ENCODE measurements around the gene DISC1. TPM values are rescaled to one million over a fixed set of nuclear protein-coding genes. Genes with fewer than 3 reads are reported as not detected.

The DISC1 gene
- total and polyA plus RNA-seq, 2 donors (not counting 3 experiments of a cell fraction or from before 2014, with no cell fraction given): 3.3 to 14.7 TPM

- Histone ChIP-seq H3K27ac (ENCODE audit: insufficient read depth, low read depth, low read length) (no peak overlapping the region), H4K20me1 (replicated peaks; ENCODE audit: control insufficient read depth, extremely low read depth, insufficient read depth, low read length) (no peaks in the 10 kb centered on the region), H3K4me1 (ENCODE audit: control insufficient read depth, extremely low read depth, insufficient read depth, low read length) (no peaks in the 10 kb centered on the region), H2AFZ (ENCODE audit: low read depth, low read length) (no peak overlapping the region), H3K9ac (replicated peaks; ENCODE audit: extremely low read depth, insufficient read depth, low read length) (no peak overlapping the region), H3K9me3 (replicated peaks; ENCODE audit: control insufficient read depth, insufficient read depth, low read length) (no peaks in the 10 kb centered on the region), H3K79me2 (ENCODE audit: control insufficient read depth, insufficient read depth, low read length) (no peaks in the 10 kb centered on the region), H3K9me1 (replicated peaks; ENCODE audit: control insufficient read depth, extremely low read depth, insufficient read depth, low read length) (no peaks in the 10 kb centered on the region), H3K4me3 (replicated peaks in 1 of 3; ENCODE audit: insufficient read depth in 1 of 3, low read depth in 1 of 3, low read length in 3 of 3) (no peak overlapping the region), H3K36me3 (ENCODE audit: control insufficient read depth in 2 of 2, extremely low read depth in 1 of 2, insufficient read depth in 2 of 2, low read length in 2 of 2) (no peaks in the 10 kb centered on the region), H3K4me2 (ENCODE audit: insufficient read depth, low read length) (no peak overlapping the region), H3K27me3 (ENCODE audit: control insufficient read depth in 2 of 2, insufficient read depth in 2 of 2, low read length in 2 of 2) (no peaks in the 10 kb centered on the region)
- intact Hi-C loops (cut with micrococcal nuclease): no loop called here
- ChIA-PET POLR2A (no interaction called here), CTCF (no interaction called here)
- no peak for TF ChIP-seq MYC (IDR thresholded peaks at IDR 0.05; ENCODE audit: low read depth, low read length)
- TF ChIP-seq POLR2AphosphoS5 (IDR thresholded peaks at IDR 0.05; ENCODE audit: insufficient read depth, low read depth, low read length): no peak
- TF ChIP-seq CTCF (IDR thresholded peaks at IDR 0.05; ENCODE audit: extremely low read depth in 1 of 2, insufficient read depth in 1 of 2, low read depth in 1 of 2, low read length in 2 of 2): no peak
- TF ChIP-seq GATA2 (IDR thresholded peaks at IDR 0.05; ENCODE audit: insufficient read depth, insufficient read length, low read depth, low read length): no peak
- no peak for TF ChIP-seq MAX (IDR thresholded peaks at IDR 0.05; ENCODE audit: insufficient read depth, insufficient read length)
- no peak for TF ChIP-seq JUN (IDR thresholded peaks at IDR 0.05; ENCODE audit: borderline replicate concordance, insufficient read depth, insufficient read length, low read depth)
- TF ChIP-seq FOS (IDR thresholded peaks at IDR 0.05; ENCODE audit: borderline replicate concordance, insufficient read depth, low read length): no peak
- no peak for TF ChIP-seq POLR2A (IDR thresholded peaks at IDR 0.05; ENCODE audit: low read depth, low read length)
- TF ChIP-seq EZH2 (IDR thresholded peaks at IDR 0.05; ENCODE audit: borderline replicate concordance, low read depth, low read length, severe bottlenecking): no peak
- dilution Hi-C loops (cut with MboI; ENCODE audit: extremely low pct_ligation_motif_present, low sequenced_read_pairs): no loop called here
- FAIRE-seq (no peak), DNase-seq (ENCODE audit: low read depth, low spot score) (no peak)
- no TSS peak for BruUV-seq (replicated peaks)
These were observed 330.8 kb downstream of the DISC1 start for GRCh38 chr1:231957359-231957758.
